HG03196 (cell line): Measurements from ENCODE around the gene CDK5RAP2.

Source experiments
- ATAC-seq: cut with Tn5 transposase; IDR thresholded peaks from one replicate; pipeline ENCODE4 v1.9.1; 2021; ENCODE audit not compliant: unreplicated experiment

The CDK5RAP2 gene

GRCh38 chr9:120439926-120440325, 140.0 kb downstream of the CDK5RAP2 start:
- ATAC-seq = no peak

GRCh38 chr9:120438836-120439546, 141.0 kb downstream of the CDK5RAP2 start:
- no peak for ATAC-seq

- ATAC-seq = no peak
Observed at GRCh38 chr9:120438111-120438510, 141.9 kb downstream of the CDK5RAP2 start.

- no peak for ATAC-seq
Observed at GRCh38 chr9:120436983-120437475, 142.9 kb downstream of the CDK5RAP2 start.

GRCh38 chr9:120436446-120436845, 143.5 kb downstream of the CDK5RAP2 start:
- no peak for ATAC-seq

- no peak for ATAC-seq
Observed at GRCh38 chr9:120435091-120435490, 144.9 kb downstream of the CDK5RAP2 start.

- ATAC-seq = no peak
Observed at GRCh38 chr9:120434532-120434931, 145.4 kb downstream of the CDK5RAP2 start.

GRCh38 chr9:120433701-120434100, 146.3 kb downstream of the CDK5RAP2 start:
- ATAC-seq = no peak

- ATAC-seq = no peak
Observed at GRCh38 chr9:120432600-120432999, 147.4 kb downstream of the CDK5RAP2 start.

GRCh38 chr9:120431268-120431667, 148.7 kb downstream of the CDK5RAP2 start:
- ATAC-seq = no peak

- no peak for ATAC-seq
Observed at GRCh38 chr9:120424248-120424647, 155.7 kb downstream of the CDK5RAP2 start.

- ATAC-seq = no peak
Observed at GRCh38 chr9:120423812-120424211, 156.2 kb downstream of the CDK5RAP2 start.

GRCh38 chr9:120421977-120422376, 158.0 kb downstream of the CDK5RAP2 start:
- no peak for ATAC-seq

GRCh38 chr9:120418315-120418714, 161.7 kb downstream of the CDK5RAP2 start:
- no peak for ATAC-seq

GRCh38 chr9:120416781-120417427, 163.1 kb downstream of the CDK5RAP2 start:
- no peak for ATAC-seq

GRCh38 chr9:120413121-120414048, 166.6 kb downstream of the CDK5RAP2 start:
- no peak for ATAC-seq

GRCh38 chr9:120412425-120412951, 167.5 kb downstream of the CDK5RAP2 start:
- ATAC-seq = no peak

GRCh38 chr9:120411862-120412424, 168.0 kb downstream of the CDK5RAP2 start:
- ATAC-seq = no peak

- no peak for ATAC-seq
Observed at GRCh38 chr9:120410925-120411501, 169.0 kb downstream of the CDK5RAP2 start.

GRCh38 chr9:120408680-120409258, 171.2 kb downstream of the CDK5RAP2 start:
- no peak for ATAC-seq
